A673 (cell line): ENCODE results near the gene GOLGA8K. TPM values are rescaled to one million over a fixed set of nuclear protein-coding genes. Genes with fewer than 3 reads are reported as not detected.
"Not testable (repeated sequence)": the region's sequence is repeated elsewhere in the genome, so short reads cannot be mapped to it uniquely, and the experiment has no call there.

Experiments
- BruUV-seq: library from RNA; stranded (reverse); fragments of 400-500 nt; replicated peaks from 2 replicates; lab custom pipeline; 2021; lab: Mats Ljungman, UMichigan
- CTCF ChIA-PET: fragments of 300-600 bp; sonication (Branson Sonifier 250); formaldehyde crosslinking; loops from one replicate; lab custom pipeline; 2022; ENCODE audit warnings: antibody characterized with exemption; lab: Charles Lee
- POLR2A ChIA-PET: fragments of 300-600 bp; sonication (Branson Sonifier 250); formaldehyde crosslinking; loops from one replicate; lab custom pipeline; 2022; ENCODE audit warnings: antibody characterized with exemption; ENCODE audit not compliant: low non-redundant PET; lab: Charles Lee
- DNase-seq: peaks from one replicate; pipeline ENCODE4 v3.0.0-alpha.2; 2015; ENCODE audit warnings: low spot score
- H3K27ac ChIP-seq: fragments of 200-600 bp; sonication (generic); 2 replicates; pipeline ENCODE4 v1.5.1; 2016; ENCODE audit warnings: mixed run types, low read depth, mild to moderate bottlenecking, mixed read lengths, antibody characterized with exemption, low read length; ENCODE audit not compliant: poor library complexity, severe bottlenecking
- H3K27me3 ChIP-seq: fragments of 200-600 bp; sonication (generic); replicated peaks from 2 replicates; pipeline ENCODE4 v1.6.1; 2017; ENCODE audit warnings: mixed run types, low read depth, mild to moderate bottlenecking, mixed read lengths, antibody characterized with exemption, low read length; ENCODE audit not compliant: insufficient read depth, poor library complexity
- H3K36me3 ChIP-seq: fragments of 200-600 bp; sonication (generic); 2 replicates; pipeline ENCODE4 v1.6.1; 2016; ENCODE audit warnings: mixed run types, mild to moderate bottlenecking, mixed read lengths, antibody characterized with exemption, low read length; ENCODE audit not compliant: insufficient read depth, poor library complexity, severe bottlenecking
- H3K4me1 ChIP-seq: fragments of 200-600 bp; sonication (generic); 2 replicates; pipeline ENCODE4 v1.6.1; 2017; ENCODE audit warnings: mixed run types, mild to moderate bottlenecking, mixed read lengths, antibody characterized with exemption, low read length; ENCODE audit not compliant: insufficient read depth, poor library complexity, severe bottlenecking
- H3K4me3 ChIP-seq: fragments of 200-600 bp; sonication (generic); 2 replicates; pipeline ENCODE4 v1.5.1; 2016; ENCODE audit warnings: low read depth, mixed run types, mild to moderate bottlenecking, mixed read lengths, low read length; ENCODE audit not compliant: poor library complexity, severe bottlenecking
- H3K9me3 ChIP-seq: fragments of 200-600 bp; sonication (generic); 2 replicates; pipeline ENCODE4 v1.6.1; 2016; ENCODE audit warnings: mixed run types, low read depth, mild to moderate bottlenecking, mixed read lengths, antibody characterized with exemption, low read length; ENCODE audit not compliant: poor library complexity, severe bottlenecking
- intact Hi-C: fragments of 100-400 bp; cut with micrococcal nuclease; formaldehyde crosslinking; loops from one replicate; pipeline ENCODE4 v1.10.0; 2022; ENCODE audit not compliant: unreplicated experiment
- total RNA-seq: library from RNA; stranded (reverse); gene quantifications from 2 replicates; pipeline ENCODE4 v1.2.3, GENCODE V29; 2021

Gene GOLGA8K
- total RNA-seq, 1 experiment from 2014 or later, result not detected

DNA sequence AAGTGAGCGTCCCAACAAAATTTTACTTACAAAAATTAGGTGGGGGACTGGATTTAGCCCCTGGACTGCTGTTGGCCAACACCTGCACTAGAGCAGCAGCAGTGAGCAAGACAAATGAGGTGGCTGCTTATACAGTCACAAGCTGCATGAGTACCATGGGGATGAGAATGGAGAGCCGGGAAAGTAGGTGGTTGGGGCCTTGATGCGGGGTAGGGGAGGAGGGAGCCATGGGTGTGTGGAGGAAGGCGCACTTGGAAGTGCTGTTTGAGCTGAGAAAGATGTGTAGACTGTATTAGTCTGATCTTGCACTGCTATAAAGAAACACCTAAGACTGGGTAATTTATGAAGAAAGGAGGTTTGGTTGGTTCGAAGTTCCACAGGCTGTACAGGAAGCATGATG, 31.0 kb downstream of the GOLGA8K start:
- H3K9me3 ChIP-seq, H3K36me3 ChIP-seq, H3K4me1 ChIP-seq, H3K27me3 ChIP-seq, intact Hi-C loops, CTCF ChIA-PET, H3K27ac ChIP-seq, BruUV-seq, POLR2A ChIA-PET, H3K4me3 ChIP-seq, DNase-seq: not testable (repeated sequence)

DNA sequence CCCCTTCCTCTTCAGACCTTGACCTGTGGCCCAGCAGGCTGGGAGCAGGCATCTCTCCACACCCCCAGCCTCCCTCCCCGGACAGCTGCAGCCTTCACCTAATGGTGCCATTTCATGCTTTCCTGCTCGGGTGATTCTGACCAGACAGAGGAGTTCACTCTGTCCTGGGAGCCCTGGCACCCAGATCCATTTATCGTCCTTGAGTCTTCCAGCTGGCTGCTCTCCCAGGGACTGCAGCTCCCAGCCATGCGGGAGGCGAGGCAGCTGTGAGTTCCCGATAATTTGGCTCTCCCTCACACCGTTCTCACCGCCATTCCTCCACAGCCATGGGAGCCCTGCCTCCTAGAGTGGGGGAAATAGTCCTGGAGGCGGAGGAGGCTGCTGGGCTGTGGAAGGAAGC, 32.6 kb downstream of the GOLGA8K start:
- H3K27me3 ChIP-seq, CTCF ChIA-PET, BruUV-seq, H3K4me1 ChIP-seq, POLR2A ChIA-PET, intact Hi-C loops, H3K9me3 ChIP-seq, H3K4me3 ChIP-seq, H3K36me3 ChIP-seq, DNase-seq, H3K27ac ChIP-seq: not testable (repeated sequence)

DNA sequence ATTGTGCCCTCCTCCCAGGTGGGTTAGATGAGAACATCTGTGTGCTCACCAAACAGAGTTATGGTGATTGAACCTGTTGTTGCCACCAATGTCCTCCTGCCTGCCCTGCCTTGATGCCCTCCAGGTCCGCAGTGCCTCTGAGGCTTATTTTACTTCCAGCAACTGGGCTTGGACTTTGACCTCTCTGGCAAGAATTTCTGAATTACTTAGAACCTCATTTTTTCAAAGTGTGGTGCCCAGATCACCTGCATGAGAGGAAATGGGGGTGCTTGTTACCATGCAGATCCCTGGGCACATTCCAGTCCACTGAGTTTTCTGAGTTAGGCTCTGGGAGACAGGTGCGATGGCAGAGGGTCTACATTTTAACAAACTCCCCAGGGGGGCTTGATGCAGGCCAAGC, 33.0 kb downstream of the GOLGA8K start:
- H3K36me3 ChIP-seq, H3K4me3 ChIP-seq, CTCF ChIA-PET, H3K4me1 ChIP-seq, H3K27me3 ChIP-seq, DNase-seq, POLR2A ChIA-PET, H3K9me3 ChIP-seq, BruUV-seq, intact Hi-C loops, H3K27ac ChIP-seq: not testable (repeated sequence)

DNA sequence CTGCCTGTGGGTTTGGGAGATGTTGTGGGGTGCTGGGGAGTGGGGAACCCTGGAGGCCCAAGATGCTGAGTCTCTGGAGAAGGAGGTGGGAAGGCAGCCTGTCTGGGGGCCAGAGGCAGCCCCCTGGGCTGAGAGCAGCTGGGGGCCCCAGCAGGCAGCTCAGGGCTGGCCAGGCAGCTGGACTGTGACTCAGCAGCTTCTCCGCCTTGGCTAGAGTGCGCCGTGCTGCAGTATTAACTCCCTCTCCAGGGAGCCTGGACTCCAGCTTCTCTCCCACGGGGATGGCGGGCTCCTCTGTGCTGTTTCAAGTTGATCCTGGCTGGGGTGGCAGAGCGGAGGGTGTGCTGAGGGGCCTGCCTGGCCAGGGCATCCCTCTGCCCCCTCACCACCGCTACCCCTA, 36.6 kb downstream of the GOLGA8K start:
- H3K9me3 ChIP-seq, H3K36me3 ChIP-seq, H3K27ac ChIP-seq, intact Hi-C loops, CTCF ChIA-PET, DNase-seq, H3K4me1 ChIP-seq, POLR2A ChIA-PET, H3K27me3 ChIP-seq, H3K4me3 ChIP-seq, BruUV-seq: not testable (repeated sequence)

DNA sequence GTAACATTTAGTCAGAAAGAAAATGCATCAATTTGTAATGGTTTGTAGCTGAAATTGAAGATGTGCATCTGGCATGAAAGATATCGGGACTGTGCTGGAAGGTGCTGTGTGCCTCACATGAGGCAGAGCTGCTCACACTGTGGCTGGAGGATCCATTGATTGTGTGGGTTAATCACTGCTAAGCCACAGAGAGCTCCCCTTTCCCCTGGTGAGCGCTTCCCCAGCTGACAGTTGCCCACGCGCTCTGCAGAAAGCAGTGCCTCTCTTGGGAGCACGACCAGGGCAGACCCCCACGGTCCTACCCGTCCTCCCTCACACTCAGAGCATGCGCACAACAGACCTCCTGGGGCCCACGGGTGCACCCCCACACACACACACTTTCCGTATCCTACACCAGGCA, 37.1 kb downstream of the GOLGA8K start:
- BruUV-seq, intact Hi-C loops: not testable (repeated sequence)

DNA sequence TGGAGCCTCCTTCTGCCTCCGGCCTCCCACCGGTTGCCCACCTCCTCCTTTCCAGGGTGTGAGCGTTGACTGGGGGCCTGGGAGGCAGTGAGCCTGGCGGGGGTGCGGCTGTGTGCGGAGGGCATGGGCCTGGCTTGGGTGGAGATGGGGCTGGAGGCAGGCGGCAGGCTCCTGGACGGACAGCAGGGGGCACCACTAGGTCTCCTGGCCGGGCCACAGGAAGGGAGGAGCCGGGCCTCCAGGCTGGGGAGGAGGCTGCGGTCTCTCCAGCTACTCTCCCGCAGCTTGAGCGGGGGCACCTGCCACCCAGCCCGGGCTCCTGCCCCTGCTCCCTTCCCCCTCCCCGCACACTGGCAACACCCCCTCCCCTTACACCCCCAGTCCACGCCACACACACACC, 38.1 kb downstream of the GOLGA8K start:
- H3K27me3 ChIP-seq, H3K27ac ChIP-seq, H3K4me3 ChIP-seq, H3K36me3 ChIP-seq, DNase-seq, intact Hi-C loops, BruUV-seq, POLR2A ChIA-PET, H3K4me1 ChIP-seq, H3K9me3 ChIP-seq, CTCF ChIA-PET: not testable (repeated sequence)

More for the DNA sequence above, 37.1 kb downstream of the GOLGA8K start:
- H3K9me3 ChIP-seq, H3K4me1 ChIP-seq, CTCF ChIA-PET, H3K27ac ChIP-seq, POLR2A ChIA-PET, H3K36me3 ChIP-seq, H3K4me3 ChIP-seq, DNase-seq, H3K27me3 ChIP-seq: not testable (repeated sequence)

DNA sequence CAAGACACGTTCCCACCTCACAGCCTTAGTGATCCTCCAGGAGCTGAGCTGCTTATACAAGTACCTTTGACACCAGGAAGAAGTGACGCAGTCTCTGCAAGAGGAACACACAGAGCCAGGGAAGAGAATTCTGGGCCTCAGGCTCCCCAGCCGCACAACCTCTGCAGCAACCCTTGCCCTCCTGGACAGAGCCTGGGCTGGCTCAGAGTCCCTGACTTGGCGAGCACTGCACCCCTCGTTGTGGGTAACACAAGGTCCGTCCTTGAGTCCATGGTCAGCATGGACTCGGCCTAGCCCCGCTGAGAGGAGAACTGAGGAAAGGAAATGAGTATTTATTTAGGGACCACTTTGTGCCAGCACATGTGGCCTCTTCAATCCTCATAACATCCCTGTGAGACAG, 39.6 kb downstream of the GOLGA8K start:
- H3K27ac ChIP-seq, H3K9me3 ChIP-seq, CTCF ChIA-PET, H3K4me1 ChIP-seq, DNase-seq, POLR2A ChIA-PET, H3K27me3 ChIP-seq, H3K4me3 ChIP-seq, H3K36me3 ChIP-seq, BruUV-seq, intact Hi-C loops: not testable (repeated sequence)

DNA sequence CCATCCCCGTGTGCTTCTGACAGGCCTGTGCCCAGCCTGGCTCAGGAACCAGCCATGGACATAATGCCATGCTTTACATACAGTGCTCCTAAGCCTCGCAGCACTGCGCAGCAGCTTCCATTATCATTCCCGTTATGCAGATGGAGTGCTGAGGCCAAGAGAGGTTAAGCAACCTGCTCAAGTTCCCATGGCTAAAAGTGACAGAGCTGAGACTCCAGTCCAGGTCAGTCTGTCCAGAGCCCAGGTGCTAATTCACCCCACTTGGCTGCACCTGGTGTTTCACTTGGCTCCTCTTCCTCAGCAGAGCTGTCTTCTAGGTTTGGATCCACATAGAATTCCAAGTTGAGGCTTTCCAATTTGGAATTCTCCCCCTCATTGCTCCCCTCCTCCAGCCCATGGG, 41.4 kb downstream of the GOLGA8K start:
- H3K4me3 ChIP-seq, H3K9me3 ChIP-seq, intact Hi-C loops, H3K27me3 ChIP-seq, DNase-seq, CTCF ChIA-PET, BruUV-seq, H3K4me1 ChIP-seq, H3K27ac ChIP-seq, H3K36me3 ChIP-seq, POLR2A ChIA-PET: not testable (repeated sequence)
